Progenitor cell of endocrine pancreas (in vitro differentiated cells): ENCODE measurements around the gene CCDC60. TPM values are rescaled to one million over a fixed set of nuclear protein-coding genes. Genes with fewer than 3 reads are reported as not detected.

Experiments used
- DNase-seq: peaks from one replicate; pipeline ENCODE4 v3.0.0; 2021; ENCODE audit warnings: low spot score; ENCODE audit not compliant: unreplicated experiment
- H3K27ac Mint-ChIP-seq: 2 replicates; pipeline ENCODE4 v1.8.0; 2021; ENCODE audit warnings: mild to moderate bottlenecking, moderate library complexity, mixed read lengths
- H3K27me3 Mint-ChIP-seq: 2 replicates; pipeline ENCODE4 v1.8.0; 2021; ENCODE audit warnings: mixed read lengths
- H3K36me3 Mint-ChIP-seq: 2 replicates; pipeline ENCODE4 v1.8.0; 2022; ENCODE audit warnings: mixed read lengths; ENCODE audit not compliant: insufficient read depth
- H3K4me1 Mint-ChIP-seq: 2 replicates; pipeline ENCODE4 v1.8.0; 2021; ENCODE audit warnings: low read depth, mixed read lengths
- H3K4me3 Mint-ChIP-seq: 2 replicates; pipeline ENCODE4 v1.8.0; 2021; ENCODE audit warnings: low read depth, mild to moderate bottlenecking, moderate library complexity, mixed read lengths
- H3K9me3 Mint-ChIP-seq: 2 replicates; pipeline ENCODE4 v1.8.0; 2021; ENCODE audit warnings: low read depth, mixed read lengths
- total RNA-seq: library from RNA; stranded (reverse); gene quantifications from 2 replicates; pipeline ENCODE4 v1.2.1, GENCODE V29; 2021
- TF ChIP-seq, protein P1 (sequence below): fragments of 200-600 bp; sonication (generic); IDR thresholded peaks from one replicate; pipeline ENCODE4 v1.5.0; 2021; ENCODE audit warnings: antibody characterized with exemption, mild to moderate bottlenecking; ENCODE audit not compliant: unreplicated experiment

Gene CCDC60
- total RNA-seq, 1 donor from 2014 or later = 23.4 TPM

DNA sequence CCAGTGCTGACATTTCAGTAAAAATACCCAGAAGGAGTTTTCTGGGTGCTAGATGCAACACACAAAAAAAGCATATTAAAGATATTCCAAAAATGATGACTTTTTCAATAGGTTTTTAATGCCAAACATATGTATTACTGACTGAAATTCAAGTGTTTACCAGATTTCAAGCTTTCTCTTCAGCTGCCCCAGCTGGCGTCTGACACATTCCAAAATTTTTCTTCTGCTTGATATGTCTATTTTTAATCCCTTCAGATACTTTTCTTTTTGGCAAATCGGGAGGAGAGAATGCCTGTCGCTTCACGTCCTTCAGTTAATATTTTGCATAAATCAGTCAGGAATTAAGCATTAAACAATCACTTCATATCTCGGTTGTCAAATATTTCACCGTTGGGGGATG lies 7.1 kb upstream of the CCDC60 start:
- Mint-ChIP-seq H3K27me3 (no peaks in the 10 kb centered on the region), H3K4me1 (peaks cover under 1% of the 10 kb centered on the region)

DNA sequence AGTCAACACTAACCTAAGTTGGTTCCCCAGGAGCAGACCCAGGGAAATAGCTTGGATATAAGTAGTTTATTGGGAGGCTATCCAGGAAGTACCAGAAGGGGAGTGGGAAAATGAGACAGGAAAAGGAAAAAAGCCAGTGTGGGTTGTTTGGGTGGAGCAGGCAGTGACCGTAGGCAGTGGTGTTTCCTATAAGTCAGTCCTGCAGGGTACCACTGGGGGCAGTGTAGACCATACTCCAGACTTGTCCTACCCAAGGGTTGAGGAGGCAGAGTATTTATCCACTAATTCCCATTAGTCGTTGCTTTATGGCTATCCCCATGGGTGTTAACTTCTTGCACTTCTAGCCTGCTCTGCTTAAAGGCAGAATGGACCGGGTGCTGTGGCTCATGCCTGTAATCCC lies 6.4 kb upstream of the CCDC60 start:
- Mint-ChIP-seq H3K36me3 (no peaks in the 10 kb centered on the region), H3K4me1 (peaks cover 2% of the 10 kb centered on the region), H3K27ac (no peak overlapping the region), H3K9me3 (peaks cover 3% of the 10 kb centered on the region), H3K4me3 (no peak overlapping the region), H3K27me3 (no peaks in the 10 kb centered on the region)
- TF ChIP-seq, protein P1, sequence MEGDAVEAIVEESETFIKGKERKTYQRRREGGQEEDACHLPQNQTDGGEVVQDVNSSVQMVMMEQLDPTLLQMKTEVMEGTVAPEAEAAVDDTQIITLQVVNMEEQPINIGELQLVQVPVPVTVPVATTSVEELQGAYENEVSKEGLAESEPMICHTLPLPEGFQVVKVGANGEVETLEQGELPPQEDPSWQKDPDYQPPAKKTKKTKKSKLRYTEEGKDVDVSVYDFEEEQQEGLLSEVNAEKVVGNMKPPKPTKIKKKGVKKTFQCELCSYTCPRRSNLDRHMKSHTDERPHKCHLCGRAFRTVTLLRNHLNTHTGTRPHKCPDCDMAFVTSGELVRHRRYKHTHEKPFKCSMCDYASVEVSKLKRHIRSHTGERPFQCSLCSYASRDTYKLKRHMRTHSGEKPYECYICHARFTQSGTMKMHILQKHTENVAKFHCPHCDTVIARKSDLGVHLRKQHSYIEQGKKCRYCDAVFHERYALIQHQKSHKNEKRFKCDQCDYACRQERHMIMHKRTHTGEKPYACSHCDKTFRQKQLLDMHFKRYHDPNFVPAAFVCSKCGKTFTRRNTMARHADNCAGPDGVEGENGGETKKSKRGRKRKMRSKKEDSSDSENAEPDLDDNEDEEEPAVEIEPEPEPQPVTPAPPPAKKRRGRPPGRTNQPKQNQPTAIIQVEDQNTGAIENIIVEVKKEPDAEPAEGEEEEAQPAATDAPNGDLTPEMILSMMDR = peak; percentile 48
- DNase-seq = no peak

More for the DNA sequence above, 7.1 kb upstream of the CCDC60 start:
- DNase-seq = no peak
- TF ChIP-seq, protein P1 = no peak
- H3K27ac Mint-ChIP-seq = no peak overlapping the region
- H3K9me3 Mint-ChIP-seq = peaks cover 6% of the 10 kb centered on the region
- no peak overlapping the region for H3K4me3 Mint-ChIP-seq
- H3K36me3 Mint-ChIP-seq = no peaks in the 10 kb centered on the region

GRCh38 chr12:119338593-119339363 lies 4.2 kb downstream of the CCDC60 start:
- no peak for DNase-seq
- Mint-ChIP-seq H3K27ac (no peak overlapping the region), H3K36me3 (peaks cover 4% of the 10 kb centered on the region), H3K9me3 (peaks cover 8% of the 10 kb centered on the region), H3K27me3 (no peaks in the 10 kb centered on the region), H3K4me3 (no peak overlapping the region), H3K4me1 (peaks cover 25% of the 10 kb centered on the region)
- TF ChIP-seq, protein P1 = no peak

DNA sequence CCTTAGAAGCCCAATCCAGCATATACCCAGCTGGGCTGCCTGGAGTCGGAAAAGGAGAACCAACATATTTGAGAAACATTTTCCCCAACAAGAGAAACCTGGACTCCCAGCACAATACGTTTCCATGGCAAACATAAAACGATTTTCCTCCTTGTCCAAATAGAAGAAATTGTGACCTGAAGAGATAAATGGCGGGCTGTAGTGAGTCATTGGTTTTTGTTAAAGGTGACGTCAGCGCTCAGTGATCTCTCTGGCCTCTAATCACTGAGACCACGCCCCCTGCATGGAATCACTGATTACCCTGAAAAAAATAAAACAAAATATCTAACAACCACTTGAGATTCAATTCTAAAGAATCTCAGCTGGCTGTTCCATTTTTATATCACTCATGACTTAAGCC lies 6.0 kb downstream of the CCDC60 start:
- Mint-ChIP-seq H3K27me3 (no peaks in the 10 kb centered on the region), H3K36me3 (peaks cover 4% of the 10 kb centered on the region), H3K27ac (no peak overlapping the region), H3K4me3 (no peak overlapping the region), H3K4me1 (peaks cover 21% of the 10 kb centered on the region), H3K9me3 (peaks cover 8% of the 10 kb centered on the region)
- TF ChIP-seq, protein P1 = no peak
- no peak for DNase-seq

DNA sequence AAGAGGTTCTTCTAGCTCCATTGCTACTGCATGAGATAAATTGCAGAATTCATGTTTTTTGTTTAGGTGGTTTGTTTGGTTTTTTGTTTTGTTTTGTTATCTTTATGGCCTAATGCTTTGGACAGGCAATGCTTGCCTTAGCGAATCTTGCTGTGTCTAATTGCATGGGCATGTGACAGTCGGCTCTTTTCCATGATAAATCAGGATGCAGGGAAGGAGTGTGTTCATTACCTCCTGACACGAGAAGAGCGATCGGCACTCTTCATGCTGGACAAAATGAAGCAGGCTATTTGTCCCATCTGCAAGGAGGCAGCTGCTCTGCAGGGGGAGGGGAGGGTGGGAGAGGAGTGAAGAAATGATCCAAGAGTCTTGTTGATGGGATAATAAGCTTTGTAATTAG lies 6.5 kb downstream of the CCDC60 start:
- Mint-ChIP-seq H3K27ac (no peak overlapping the region), H3K9me3 (peaks cover 8% of the 10 kb centered on the region), H3K27me3 (no peaks in the 10 kb centered on the region), H3K4me1 (peaks cover 19% of the 10 kb centered on the region), H3K36me3 (peaks cover 4% of the 10 kb centered on the region), H3K4me3 (no peak overlapping the region)
- no peak for DNase-seq
- TF ChIP-seq, protein P1 = no peak
